NCI-H524 (cell line): ENCODE results near the gene C1orf159.
"Not testable (repeated sequence)": the region's sequence is repeated elsewhere in the genome, so short reads cannot be mapped to it uniquely, and the experiment has no call there.

Experiments used
- DNase-seq, 2 experiments: peaks; one replicate each; lab custom pipeline; 2025; lab: John Stamatoyannopoulos, UW

The C1orf159 gene

DNA sequence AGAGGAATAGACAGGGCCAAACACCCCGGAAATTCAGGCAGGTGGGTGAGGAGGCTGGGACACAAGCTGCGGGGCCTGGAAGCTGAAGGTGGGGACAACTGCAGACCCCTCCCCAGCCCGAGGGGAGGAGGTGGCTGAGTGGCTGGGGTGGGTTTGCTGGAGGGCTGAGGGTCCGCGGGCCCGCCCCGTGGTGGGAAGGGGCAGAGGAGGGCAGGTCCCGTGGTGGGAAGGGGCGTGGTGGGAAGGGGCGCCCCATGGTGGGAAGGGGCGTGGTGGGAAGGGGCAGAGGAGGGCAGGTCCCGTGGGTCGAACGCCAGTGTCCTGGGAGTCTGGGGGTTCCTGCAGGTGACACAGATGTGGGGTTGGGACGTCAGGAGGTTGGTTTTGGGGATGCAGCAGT lies 33.5 kb upstream of the C1orf159 start:
- no peak for DNase-seq

DNA sequence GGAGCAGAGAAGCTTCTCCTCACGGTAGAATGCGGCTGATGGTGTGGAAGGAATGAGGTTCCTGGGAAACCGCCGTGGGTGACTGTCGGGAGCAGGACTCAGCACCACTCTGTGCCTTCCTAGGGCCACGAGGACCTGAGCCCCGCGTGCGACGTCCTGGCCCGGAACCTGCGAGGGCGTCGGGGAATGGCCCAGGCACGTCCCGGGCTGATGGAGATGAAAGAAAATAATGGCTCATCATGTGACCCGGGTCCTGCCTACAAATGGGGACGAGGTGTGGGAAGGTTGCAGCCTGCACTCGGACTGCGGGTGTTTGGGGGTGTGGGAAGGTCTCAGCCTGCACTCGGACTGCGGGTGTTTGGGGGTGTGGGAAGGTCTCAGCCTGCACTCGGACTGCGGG lies 32.7 kb upstream of the C1orf159 start:
- DNase-seq: no peak

DNA sequence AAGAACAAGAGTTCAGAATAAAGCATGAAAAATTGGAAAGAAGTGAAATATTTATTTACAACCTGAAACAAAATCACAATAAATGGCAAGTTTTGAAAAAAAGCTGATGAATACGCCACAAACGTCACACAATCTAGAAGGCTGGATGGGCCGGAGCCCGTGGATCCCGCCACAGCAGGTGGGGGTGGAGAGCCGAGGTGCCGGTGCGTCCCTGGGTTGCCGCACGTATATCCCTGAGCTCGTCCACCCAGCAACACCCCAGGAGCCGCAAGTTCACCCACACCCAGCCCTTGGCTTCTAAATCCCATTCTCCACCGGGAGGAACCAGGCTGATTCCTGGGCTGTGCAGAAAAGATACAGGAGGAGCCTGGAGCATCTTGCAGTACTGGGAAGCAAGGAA lies 32.2 kb upstream of the C1orf159 start:
- DNase-seq: no peak

DNA sequence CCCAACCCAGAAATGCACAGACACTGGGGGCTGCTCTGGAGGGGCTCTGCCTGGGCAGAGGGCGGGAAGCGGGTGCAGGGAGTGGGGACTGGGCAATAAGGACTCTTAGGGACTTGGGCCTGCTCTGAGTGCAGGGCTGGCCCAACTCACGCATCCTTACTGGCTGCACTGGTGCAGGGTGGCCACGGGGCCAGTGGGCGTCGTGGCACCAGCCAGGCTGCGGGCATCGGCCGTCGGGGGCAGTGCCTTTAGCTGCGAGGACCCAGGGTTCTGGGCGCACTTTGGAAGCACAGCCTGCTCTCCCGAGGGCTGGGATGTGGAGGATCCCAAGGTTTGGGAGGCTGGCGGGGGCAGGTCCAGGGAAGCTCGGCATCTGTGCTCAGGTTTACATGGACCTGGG lies 30.7 kb upstream of the C1orf159 start:
- DNase-seq: no peak

DNA sequence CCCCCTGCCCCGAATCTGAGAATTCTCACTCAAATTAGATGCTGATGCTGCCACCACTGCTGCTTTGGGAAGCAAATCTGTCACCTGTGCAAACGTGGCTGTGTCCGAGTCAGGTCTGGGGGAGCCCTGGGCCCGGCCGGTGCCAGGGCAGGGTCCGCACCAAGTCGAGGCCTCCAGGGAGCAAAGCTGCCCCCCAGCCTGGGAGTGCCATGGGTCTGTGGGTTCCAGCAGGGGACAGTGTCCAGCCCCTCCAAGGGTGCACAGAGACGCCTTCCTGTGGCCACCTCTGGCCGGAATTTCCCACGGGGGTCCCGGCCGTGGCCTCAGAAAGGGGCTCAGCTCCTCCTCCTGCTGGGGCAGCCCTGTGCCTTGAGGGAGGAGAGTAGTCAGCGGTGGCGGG lies 30.1 kb upstream of the C1orf159 start:
- DNase-seq: no peak

DNA sequence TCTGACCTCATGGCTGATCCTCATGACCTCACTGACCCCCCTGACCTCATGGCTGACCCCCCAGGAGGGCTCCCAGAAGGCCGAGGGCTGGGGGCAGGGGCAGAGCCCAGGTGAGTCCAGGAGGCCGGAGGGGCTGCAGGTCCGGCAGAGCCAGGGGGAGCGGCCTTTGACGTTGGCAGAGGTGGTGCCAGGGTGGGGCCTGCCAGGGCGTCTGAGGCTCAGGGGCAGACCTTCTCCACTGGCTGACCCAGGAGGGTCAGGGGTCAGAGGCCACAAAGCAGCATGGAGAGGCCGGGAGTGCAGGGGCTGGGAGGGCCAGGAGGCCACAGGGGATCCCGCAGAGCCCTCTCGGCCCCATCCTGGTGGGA lies 29.6 kb upstream of the C1orf159 start:
- DNase-seq: no peak

DNA sequence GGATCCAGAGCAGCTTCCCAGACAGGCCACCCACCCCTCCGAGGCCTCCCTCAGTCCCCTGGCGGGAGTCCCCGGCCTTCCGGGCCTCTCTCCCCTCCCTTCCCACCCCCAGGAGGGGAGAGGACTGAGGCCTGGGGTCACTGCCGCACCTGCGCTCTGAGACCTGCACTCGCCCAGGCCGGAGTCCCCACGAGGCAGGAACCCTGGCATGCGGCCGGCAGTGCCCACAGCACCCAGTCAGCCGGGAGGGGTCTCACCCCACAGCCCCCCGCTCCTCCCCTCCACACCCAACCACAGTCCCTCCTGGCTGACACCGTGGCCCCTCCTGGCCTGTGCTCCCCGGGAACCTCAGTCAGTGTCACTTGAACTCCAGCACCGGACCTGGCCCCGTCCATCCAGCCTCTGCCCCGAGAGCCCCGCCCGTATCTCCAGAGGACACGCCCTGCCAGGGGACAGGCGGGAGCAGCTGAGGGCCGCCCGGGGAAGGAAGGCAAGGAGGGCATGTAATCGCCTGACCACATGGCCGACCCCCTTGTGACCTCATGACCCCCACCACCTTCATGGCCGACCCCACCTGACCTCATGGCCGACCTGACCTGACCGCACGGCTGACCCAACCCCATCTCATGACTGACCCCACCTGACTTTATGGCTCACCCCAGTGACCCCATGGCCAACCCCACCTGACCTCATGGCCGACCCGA lies 29.1 kb upstream of the C1orf159 start:
- no peak for DNase-seq

DNA sequence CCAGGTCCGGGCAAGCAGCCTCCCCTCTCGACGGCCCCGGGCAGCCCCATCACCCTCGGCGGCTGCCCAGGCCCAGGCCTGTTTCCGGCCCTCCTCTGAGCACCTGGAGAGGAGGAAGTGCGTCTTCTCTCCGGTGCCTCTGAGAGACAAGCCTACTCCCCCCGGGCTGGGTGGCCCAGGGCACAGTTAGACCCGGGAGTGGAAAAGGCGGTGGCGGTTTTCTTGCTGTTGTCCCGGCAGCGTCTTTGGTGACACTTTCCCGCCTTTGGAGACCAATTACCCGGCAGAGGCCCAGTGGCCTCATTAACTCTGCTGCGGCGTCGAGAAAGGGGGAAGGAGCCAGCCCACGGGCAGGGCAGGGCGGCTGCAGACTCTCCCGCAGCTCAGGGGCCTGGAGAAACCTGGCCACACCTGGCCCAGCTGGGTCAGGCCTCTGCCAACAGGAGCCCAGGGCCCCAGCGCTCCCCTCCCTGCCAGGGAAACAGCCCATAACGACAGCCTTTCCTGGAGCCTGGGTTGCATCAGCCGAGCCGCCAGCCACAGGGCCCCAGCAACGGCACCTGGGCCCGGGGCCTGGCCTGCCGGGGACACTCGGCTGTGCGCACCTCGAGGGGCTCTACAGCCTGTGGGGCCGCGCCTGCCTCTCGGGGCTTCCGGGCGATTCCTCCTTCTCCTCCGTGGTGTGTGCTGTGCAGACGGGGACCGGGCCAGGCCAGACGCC lies 28.4 kb upstream of the C1orf159 start:
- DNase-seq: no peak

DNA sequence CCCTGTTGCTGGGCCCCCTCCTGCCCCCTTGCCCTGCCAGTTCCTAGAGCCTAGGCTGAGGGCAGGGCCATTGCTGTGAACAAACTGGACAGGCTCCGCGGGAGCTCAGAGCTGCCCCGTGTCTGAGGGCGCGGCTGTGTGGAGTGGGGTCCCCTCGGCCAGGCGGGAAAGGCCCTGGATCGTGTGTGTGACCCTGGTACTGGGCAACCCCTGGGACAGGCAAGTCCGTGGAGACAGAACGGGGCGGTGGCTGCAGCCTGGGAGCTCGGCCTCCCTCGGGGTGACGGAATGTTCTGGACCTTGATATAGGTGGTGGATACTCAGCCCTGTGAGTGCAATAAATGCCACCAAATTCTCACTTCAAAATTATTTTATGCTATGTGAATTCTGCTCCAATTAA lies 27.7 kb upstream of the C1orf159 start:
- DNase-seq: no peak

DNA sequence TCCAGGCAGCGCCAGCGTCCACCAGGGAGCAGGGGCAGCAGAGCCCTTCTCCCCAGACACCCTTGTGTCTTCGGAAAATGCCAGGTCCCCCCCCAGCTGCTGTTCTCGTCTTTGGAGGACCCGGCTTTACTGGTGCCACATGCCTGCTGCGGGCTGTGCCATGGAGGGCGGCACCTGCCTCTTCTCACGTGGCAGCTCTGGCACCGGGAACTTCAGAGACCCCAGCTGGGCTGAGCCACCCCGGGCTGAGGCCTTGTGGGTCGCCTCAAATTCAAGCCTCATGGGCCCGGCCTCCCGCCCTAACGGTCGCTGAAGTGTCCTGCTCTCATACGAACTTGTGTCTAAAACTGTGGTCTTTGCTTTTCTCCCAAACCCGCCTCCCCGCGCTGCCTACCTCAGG lies 27.0 kb upstream of the C1orf159 start:
- no peak for DNase-seq

DNA sequence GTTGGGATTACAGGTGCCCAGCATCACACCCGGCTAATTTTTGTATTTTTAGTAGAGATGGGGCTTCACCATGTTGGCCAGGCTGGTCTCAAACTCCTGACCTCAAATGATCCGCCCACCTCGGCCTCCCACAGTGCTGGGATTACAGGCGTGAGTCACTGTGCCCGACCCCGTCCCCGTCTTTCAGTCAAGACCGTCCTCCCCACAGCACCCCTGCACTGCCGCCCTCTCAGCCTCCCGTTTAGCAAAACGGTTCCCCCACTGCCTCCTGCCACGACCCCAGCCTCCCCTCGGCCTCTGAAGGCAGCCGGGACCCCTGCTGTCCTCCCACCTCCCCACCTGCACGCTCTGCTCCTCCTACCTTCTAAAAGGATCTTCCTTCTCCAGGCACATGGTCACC lies 26.5 kb upstream of the C1orf159 start:
- DNase-seq: not testable (repeated sequence)

DNA sequence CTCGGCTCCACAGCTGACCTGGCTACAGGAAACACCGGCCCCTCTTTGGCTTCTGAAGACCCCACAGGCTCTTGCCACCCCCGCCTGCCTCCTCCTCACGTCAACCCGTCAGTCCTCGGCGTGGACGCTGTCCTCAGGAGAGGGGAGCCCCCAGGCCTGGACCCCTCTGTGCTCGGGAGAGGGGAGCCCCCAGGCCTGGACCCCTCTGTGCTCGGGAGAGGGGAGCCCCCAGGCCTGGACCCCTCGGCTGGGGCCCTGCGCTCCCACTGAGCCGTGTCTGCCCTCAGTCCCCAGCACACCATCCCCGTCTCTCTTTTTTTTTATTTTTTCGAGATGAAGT lies 26.0 kb upstream of the C1orf159 start:
- no peak for DNase-seq

DNA sequence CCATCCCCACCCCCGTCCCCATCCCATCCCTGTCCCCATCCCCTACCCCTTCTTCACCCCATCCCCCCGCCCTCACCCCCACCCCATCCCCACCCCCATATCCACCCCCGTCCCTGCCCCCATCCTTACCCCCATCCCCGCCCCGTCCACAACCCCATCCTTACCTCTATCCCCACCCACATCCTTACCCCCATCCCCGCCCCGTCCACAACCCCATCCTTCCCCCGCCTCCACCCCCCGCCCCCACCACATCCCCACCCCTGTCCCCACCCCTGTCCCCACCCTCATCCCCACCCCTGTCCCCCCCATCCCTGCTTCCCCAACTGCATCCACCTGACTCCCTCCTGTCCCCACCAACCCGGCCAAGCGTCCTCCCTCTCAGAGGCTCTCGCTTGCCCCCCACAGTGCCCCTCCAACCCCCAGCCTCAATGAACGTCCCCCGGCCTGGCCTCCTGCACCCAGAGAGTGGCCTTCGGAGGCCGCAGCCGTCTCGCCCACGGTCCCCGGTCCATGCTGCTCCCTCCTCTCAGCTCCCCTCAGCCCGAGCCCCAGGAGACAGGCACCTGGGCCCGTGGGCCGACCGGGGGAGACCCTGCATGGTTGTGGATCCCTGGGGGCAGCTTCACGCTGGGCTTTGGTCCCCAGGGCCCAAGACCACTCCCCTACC lies 25.5 kb upstream of the C1orf159 start:
- DNase-seq: no peak

DNA sequence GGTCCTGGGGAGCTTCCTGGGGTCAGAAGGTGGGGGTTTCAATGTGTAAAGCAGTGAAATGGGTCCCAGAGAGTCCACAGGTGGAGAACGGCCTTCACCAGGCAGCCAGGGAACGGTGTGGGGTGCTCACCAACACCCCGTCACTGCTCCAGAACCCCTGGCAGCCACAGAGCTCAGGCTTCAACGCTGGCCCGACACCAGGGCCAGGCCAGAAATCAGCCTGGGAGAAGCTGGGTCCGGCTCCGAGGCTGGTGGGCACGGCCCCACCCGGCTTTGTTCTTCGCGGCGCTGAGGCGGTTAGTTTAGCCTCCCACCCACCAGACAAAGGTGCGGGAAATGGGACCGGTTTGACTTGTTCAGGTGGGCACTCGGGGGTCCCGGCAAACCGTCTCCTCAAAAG lies 24.8 kb upstream of the C1orf159 start:
- no peak for DNase-seq

DNA sequence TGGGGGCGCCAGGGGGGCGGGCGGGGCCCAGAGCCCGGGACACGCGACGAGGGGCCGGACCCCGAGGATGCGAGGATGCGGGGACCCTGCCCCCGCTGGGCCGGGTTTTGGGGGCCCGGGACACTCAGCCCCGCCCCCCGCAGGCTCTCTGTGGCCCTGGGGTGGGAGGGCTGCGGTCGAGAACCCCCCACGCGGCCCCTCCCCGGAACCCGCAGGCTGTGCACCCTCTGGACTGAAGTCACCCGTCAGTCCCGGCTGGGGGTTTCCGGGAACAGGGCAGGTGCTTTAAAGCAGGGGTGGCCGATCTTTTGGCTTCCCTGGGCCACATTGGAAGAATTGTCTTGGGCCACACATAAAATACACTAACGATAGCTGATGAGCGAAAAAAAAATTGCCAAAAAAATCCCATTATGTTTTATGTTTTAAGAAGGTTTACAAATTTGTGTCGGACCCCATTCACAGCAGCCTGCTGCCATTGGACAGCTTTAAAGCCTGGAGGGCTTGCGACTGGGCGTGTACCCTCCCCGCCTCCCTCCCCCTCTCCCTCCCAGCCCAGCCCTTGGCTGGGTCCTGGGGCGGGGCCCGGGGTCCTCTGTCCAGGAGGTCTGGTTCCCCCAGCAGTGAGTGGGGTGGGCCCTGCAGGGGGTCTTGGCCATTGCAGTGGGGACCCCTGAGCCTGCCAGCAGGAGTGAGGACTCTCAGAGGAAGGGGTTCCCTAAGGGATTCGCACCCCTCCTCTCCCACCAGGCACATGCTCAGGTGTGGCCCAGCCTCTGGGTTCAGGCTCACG lies 21.6 kb upstream of the C1orf159 start:
- DNase-seq: no peak

DNA sequence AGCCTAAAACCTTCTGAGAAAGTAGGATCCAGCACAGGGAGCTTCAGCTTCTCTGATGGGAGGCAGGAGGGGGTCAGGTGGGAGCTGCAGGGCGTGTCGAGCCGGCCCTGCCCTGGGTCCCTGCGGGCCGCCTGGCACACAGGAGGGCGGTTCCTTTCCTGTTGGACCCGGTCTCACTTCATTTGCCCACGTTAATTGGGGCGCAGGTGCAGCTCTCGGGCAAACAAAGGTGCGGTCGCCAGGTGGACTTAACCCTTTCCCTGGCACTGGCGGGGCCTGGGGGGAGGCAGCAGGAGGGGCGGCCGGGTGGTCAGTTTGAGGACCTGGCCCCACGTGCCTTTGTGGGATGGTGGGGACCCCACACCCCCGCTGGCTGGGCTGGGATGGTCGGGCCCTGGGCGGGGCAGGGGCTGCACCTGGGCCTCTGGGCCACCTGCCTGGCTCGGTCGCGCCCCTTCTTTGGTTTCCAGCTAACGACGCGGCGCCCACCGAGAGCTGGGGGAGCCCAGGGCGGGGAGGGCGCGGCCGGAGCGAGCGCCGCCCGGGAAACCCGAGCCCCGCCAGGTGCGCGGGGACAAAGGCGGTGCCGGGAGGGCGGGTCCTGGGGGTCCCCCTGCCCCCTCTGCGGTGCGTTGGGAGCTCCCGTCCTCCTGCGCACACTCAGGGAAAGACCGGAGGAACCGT lies 20.8 kb upstream of the C1orf159 start:
- no peak for DNase-seq

DNA sequence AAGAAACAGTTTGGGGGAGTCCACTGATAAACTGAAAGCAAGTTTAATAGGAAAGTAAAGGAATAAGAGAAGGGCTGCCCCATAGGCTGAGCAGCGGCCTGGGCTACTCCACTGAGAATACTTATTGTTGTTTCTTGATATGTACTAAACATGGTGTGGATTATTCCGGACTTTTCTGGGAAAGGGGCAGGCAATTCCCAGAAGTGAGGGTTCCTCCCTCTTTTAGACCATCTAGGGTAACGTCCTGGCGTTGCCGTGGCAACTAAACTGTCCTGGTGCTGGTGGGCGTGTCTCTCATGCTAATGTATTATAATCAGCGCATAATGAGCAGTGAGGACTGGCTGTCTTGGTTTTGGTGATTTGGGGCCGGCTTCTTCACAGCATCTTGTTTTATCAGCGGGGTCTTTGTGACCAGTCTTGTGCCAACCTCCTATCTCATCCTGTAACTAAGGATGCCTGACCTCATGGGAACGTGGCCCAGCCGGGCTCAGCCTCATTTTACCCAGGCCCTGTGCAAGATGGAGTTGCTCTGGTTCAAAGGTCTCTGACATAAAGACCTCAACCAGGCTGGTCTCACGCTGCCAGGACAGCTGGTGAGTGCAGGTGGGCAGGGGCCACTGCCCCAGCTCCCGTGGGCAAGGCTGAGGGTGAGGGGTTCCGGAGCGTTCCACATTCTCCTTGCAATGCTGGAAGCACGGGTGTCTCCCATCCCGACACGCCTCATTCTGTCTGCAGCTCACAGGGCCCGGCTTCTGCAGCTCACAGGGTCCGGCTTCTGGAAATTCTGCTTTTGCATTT lies 19.6 kb upstream of the C1orf159 start:
- DNase-seq: no peak

DNA sequence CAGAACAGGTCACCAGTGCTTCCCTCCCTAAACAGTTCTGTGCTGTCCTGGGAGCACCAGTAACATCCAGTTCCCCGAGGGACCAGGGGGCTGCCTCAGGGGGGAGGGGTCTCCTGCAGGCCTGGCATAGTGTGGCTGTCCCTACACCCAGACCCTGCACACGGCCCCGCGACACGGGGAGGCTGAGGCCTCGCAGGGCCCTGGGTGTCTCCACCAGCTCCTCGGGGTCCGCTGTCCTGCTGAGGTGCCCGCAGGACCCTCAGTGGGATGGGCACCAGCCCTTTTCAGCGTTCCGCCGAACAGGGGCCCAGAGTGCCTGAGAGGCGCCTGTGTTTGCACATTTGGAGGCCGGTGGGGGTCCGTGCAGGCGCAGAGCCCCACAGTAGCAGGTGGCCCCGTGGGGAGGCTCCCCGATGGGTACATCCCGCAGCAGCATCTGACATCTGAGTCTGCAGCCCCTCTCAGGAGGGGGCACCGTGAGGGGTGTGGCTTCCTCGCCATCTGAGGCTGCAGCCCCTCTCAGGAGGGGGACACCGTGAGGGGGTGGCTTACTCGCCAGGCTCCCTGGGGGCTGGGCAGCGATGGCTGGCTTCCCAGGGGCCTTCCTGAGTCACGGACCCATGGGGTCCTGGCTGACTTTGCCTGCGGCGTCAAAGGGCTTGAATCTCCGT lies 18.5 kb upstream of the C1orf159 start:
- no peak for DNase-seq

DNA sequence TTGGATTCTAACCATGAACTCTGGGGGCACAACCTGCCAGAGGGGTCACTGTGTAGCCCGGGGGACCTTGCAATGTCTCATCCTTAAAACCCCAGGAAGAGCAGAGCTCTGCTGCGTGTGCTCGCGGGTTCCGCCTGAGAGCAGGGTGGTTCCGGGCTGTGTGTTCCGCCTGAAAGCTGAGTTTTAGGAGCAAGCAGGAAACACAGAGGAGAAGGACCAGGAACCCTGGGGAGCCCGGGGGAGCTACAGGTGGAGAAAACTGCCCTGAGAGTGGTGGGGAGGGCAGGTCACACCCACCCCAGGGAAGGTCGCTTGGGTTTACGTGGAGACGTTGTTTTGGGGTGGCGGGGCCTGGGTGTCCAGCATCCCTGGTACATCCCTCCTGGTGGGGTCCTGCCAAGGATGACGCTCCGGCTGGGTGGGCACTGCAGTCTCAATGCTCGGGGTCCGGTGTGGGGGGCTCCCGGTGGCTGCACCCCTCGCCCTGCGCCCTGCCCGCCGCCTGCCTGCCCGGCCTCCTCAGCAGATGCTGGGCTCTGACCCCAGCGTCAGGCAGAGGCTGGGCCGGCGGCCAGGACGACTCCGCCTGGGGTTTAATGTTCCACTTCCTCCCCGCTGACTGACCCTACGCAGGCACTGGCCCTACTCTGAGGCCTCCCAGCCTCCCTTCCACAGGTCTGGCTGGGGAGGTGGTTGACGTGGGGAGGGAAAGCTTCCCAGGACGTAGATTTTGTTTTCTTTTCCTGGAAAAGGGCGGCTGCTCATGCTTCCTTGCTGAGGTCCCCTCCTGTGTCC lies 17.3 kb upstream of the C1orf159 start:
- DNase-seq: no peak
